WTC11 (cell line): ENCODE data around the gene BDH1. TPM values are rescaled to one million over a fixed set of nuclear protein-coding genes. Genes with fewer than 3 reads are reported as not detected.

Source experiments
- ATAC-seq: fragments of 200-7000 bp; cut with Tn5 transposase; 2 replicates; pipeline ENCODE4 v1.10.0; 2021; ENCODE audit warnings: mild to moderate bottlenecking, moderate library complexity
- CTCF ChIA-PET: fragments of 300-600 bp; sonication (Branson Sonifier 250); formaldehyde crosslinking; loops from one replicate; lab custom pipeline; 2021; ENCODE audit warnings: antibody characterized with exemption; lab: Charles Lee
- POLR2A ChIA-PET: fragments of 350-600 bp; sonication (Branson Sonifier 250); formaldehyde crosslinking; loops from one replicate; lab custom pipeline; 2021; ENCODE audit warnings: antibody characterized with exemption; lab: Charles Lee
- DNase-seq: peaks from one replicate; pipeline ENCODE4 v3.0.0; 2021; ENCODE audit warnings: low spot score
- H3K27ac Mint-ChIP-seq: 2 replicates; pipeline ENCODE4 v1.8.0; 2021; ENCODE audit warnings: mixed read lengths
- H3K27me3 Mint-ChIP-seq: 2 replicates; pipeline ENCODE4 v1.8.0; 2021; ENCODE audit warnings: low read depth, mild to moderate bottlenecking, moderate library complexity, mixed read lengths
- H3K36me3 Mint-ChIP-seq: 2 replicates; pipeline ENCODE4 v1.8.0; 2021; ENCODE audit warnings: mixed read lengths
- H3K4me1 Mint-ChIP-seq: 2 replicates; pipeline ENCODE4 v1.8.0; 2022; ENCODE audit warnings: mixed read lengths
- H3K4me3 Mint-ChIP-seq: 2 replicates; pipeline ENCODE4 v1.8.0; 2021; ENCODE audit warnings: mild to moderate bottlenecking, moderate library complexity, mixed read lengths
- H3K9me3 Mint-ChIP-seq: 2 replicates; pipeline ENCODE4 v1.8.0; 2021; ENCODE audit warnings: mixed read lengths
- CBFB ChIP-seq: sonication (generic); formaldehyde crosslinking; IDR thresholded peaks from 2 replicates; pipeline ENCODE4 v1.8.1; 2022; ENCODE audit warnings: mild to moderate bottlenecking, low read depth, missing genetic modification reagents
- CDX4 ChIP-seq: fragments of 250-450 bp; sonication (Bioruptor Pico); IDR thresholded peaks from 2 replicates; pipeline ENCODE4 v1.9.0; 2021; ENCODE audit warnings: moderate library complexity, mild to moderate bottlenecking, inconsistent platforms, borderline replicate concordance
- CTCF ChIP-seq: fragments of 200-600 bp; IDR thresholded peaks from 2 replicates; pipeline ENCODE4 v1.8.0; 2022; ENCODE audit warnings: antibody characterized with exemption
- E2F5 ChIP-seq: sonication (generic); formaldehyde crosslinking; IDR thresholded peaks from 2 replicates; pipeline ENCODE4 v1.8.1; 2022; ENCODE audit warnings: mild to moderate bottlenecking, moderate library complexity, missing genetic modification reagents
- ESRRA ChIP-seq: sonication (generic); formaldehyde crosslinking; IDR thresholded peaks from 2 replicates; pipeline ENCODE4 v1.8.1; 2022; ENCODE audit warnings: mild to moderate bottlenecking, missing genetic modification reagents, borderline replicate concordance
- FOXP4 ChIP-seq: sonication (generic); formaldehyde crosslinking; IDR thresholded peaks from 2 replicates; pipeline ENCODE4 v1.8.0; 2022; ENCODE audit warnings: mild to moderate bottlenecking, missing genetic modification reagents
- MXD4 ChIP-seq: fragments of 250-450 bp; sonication (Bioruptor Pico); IDR thresholded peaks from 2 replicates; pipeline ENCODE4 v1.8.0; 2021; ENCODE audit warnings: mild to moderate bottlenecking, moderate library complexity, borderline replicate concordance
- NFE2L1 ChIP-seq: sonication (generic); formaldehyde crosslinking; IDR thresholded peaks from 2 replicates; pipeline ENCODE4 v1.8.1; 2023; ENCODE audit warnings: missing genetic modification reagents
- SOX15 ChIP-seq: fragments of 250-450 bp; sonication (Bioruptor Pico); IDR thresholded peaks from 2 replicates; pipeline ENCODE4 v1.9.0; 2021; ENCODE audit warnings: mild to moderate bottlenecking
- USF1 ChIP-seq: sonication (generic); formaldehyde crosslinking; IDR thresholded peaks from 2 replicates; pipeline ENCODE4 v1.8.0; 2022; ENCODE audit warnings: mild to moderate bottlenecking, missing genetic modification reagents
- ZBTB21 ChIP-seq: sonication (generic); formaldehyde crosslinking; IDR thresholded peaks from 2 replicates; pipeline ENCODE4 v1.8.1; 2023; ENCODE audit warnings: mild to moderate bottlenecking, missing genetic modification reagents, borderline replicate concordance
- ZNF232 ChIP-seq: sonication (generic); formaldehyde crosslinking; IDR thresholded peaks from 2 replicates; pipeline ENCODE4 v1.8.0; 2022; ENCODE audit warnings: mild to moderate bottlenecking, missing genetic modification reagents
- total RNA-seq: library from RNA; stranded (reverse); gene quantifications from 3 replicates; pipeline ENCODE4 v1.2.3, GENCODE V29; 2021

The BDH1 gene
- total RNA-seq, 1 experiment from 2014 or later, result 26.8 TPM

GRCh38 chr3:197484204-197484901 is 71.4 kb downstream of the BDH1 start (continued):
- no peak for TF ChIP-seq CTCF

GRCh38 chr3:197482001-197482400 is 73.8 kb downstream of the BDH1 start:
- H3K4me1 Mint-ChIP-seq, result peaks cover 24% of the 10 kb centered on the region
- ChIA-PET POLR2A (no interaction called here), CTCF (interaction anchor here (0.6 to 1.2 kb wide), 2 partner anchors 28 to 191 kb away, joined by 3 to 4 read pairs; no protein-coding TSS in a partner anchor)
- ATAC-seq, result peak; percentile 65
- no peak for DNase-seq
- no peaks in the 10 kb centered on the region; the same call in 1 of the 2 replicates for H3K27me3 Mint-ChIP-seq
- H3K36me3 Mint-ChIP-seq, result no peaks in the 10 kb centered on the region
- H3K27ac Mint-ChIP-seq, result peak overlapping the region; percentile 63
- H3K4me3 Mint-ChIP-seq, result no peak overlapping the region
- peaks cover 8% of the 10 kb centered on the region for H3K9me3 Mint-ChIP-seq
- TF ChIP-seq USF1 (no peak), ZBTB21 (CRISPR knock-in tag) (no peak), CBFB (CRISPR knock-in tag) (no peak)

- CTCF ChIA-PET, result no interaction called here
- POLR2A ChIA-PET, result no interaction called here
- H3K4me1 Mint-ChIP-seq, result peaks cover 31% of the 10 kb centered on the region
- no peak overlapping the region for H3K27ac Mint-ChIP-seq
- DNase-seq, result no peak
- TF ChIP-seq E2F5 (CRISPR knock-in tag), result no peak
- no peak for TF ChIP-seq MXD4 (CRISPR knock-in tag)
- TF ChIP-seq CDX4, result no peak
- no peak for TF ChIP-seq ZNF232
- TF ChIP-seq SOX15 (CRISPR knock-in tag), result no peak
- TF ChIP-seq FOXP4 (CRISPR knock-in tag), result no peak
- no peak for TF ChIP-seq NFE2L1 (CRISPR knock-in tag)
- no peak for TF ChIP-seq ESRRA (CRISPR knock-in tag)
- TF ChIP-seq, all 79 proteins: peak for 0
- no peaks in the 10 kb centered on the region; the same call in 1 of the 2 replicates for H3K27me3 Mint-ChIP-seq
- ATAC-seq, result no peak
- H3K9me3 Mint-ChIP-seq, result peaks cover 8% of the 10 kb centered on the region
- no peak overlapping the region for H3K4me3 Mint-ChIP-seq
- H3K36me3 Mint-ChIP-seq, result no peaks in the 10 kb centered on the region
Measured at GRCh38 chr3:197480320-197480719, 75.4 kb downstream of the BDH1 start.
